CD4-positive, alpha-beta T cell treated with Interleukin-12 subunit alpha and Interleukin-12 subunit beta, for 1 hour (primary cell): ENCODE results near the gene C1QL2.
A peak's percentile ranks its signal among the peaks of the same experiment; 100 is the strongest.

Experiments
- DNase-seq: peaks from one replicate; pipeline ENCODE4 v3.0.0-alpha.2; 2020

The C1QL2 gene

DNA sequence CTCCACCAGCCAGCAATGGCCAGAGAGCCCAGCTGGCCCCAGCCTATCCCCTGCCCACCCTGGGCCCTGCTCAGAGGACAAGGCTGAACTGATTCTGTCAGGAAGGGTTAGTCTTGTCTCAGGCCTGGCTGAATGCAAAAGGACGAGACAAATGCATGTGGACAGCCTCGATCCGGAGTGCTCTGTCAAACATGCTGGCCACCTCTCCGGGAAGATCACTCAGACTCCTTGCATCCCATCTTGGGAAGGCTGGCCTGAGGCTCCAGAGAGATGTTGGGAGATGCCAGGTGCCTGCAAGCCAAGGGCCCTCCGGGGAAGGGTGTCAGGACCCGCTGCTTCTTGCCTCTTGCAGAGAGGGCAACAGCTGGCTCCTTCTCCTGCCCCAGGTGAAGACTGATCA is 20.2 kb upstream of the C1QL2 start:
- DNase-seq: no peak

DNA sequence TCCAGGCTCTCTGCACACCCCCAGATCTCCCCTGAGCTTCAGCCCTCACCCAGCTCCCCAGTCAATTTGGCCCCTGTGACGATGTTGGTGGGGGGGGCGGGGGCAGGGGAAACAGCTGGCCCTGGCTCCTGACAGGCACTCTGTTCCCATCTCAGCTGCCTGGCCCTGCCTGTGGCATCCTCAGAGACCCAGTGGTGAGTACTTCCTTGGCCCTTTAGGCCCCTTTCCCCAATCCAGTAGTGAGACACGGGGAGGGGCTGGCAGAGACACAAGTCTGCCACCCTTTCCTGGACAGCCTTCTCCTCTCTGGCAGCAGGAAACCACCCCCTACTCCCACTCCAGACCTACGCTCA is 19.3 kb upstream of the C1QL2 start:
- DNase-seq: no peak

DNA sequence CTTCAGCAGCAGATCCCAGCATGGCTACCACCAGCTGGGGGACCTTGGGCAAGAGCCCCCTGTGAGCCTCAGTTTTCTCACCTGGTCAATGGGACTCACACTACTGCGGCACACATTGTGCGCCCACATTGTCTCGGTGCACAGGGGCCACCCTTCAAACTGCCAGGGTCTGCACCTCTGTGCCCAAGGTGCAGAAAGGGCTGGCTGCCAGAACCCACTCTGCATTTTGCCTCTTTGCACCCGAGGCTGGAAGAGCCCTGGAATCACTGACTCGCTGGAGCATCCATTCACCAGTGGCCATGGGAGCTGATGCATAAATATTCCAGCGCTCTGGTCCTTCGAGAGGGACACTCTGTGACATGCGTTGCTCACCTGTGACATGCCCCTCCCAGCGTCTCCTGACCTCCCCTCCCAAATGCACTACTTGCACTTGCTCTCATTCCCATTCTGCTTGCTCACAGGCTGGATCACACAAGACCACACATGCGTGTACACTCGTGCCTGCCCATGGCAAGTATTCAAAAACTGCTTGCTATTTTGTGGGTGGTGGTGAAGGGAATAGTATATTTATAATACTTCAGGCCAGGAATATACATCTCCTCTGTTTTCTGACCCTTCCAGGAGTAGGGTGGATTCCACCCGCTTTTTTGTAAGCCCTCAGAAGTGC is 18.8 kb upstream of the C1QL2 start:
- DNase-seq: no peak

DNA sequence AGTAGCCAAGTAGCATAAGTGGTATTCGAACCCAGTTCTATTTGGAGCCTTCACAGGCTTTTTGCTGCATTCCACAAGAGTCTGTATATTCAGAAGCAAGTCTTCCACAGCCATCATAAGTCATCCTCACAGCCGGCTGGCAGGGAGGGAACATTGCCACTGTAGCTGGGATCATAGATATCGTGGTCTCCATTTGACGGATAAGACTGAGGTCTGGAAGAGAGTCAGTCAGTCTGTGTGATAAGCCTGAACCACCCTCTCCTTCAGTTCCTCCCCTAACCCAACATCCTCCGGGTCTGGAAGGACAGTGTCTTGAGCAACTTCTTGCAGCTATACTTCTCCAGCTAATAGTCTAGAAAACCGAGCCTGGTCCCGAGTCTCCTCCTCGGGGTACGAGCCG is 17.0 kb upstream of the C1QL2 start:
- no peak for DNase-seq

DNA sequence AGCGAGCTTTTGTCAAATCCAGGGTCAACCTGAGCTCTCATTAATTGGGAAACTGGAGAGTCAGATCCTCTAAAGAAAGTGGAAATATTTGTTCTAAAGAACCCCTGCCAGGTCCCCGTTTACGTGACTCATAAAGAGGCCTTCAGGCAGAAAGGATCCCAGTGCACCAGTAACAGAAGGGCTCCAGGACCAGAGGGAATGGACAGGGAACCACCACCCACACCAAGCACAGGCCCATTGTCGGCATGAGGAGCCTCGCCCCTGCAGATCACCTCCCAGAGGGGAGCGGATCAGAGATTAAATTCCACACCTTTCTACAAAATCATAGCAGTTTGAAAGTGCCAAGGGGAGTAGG is 16.4 kb upstream of the C1QL2 start:
- DNase-seq: no peak

DNA sequence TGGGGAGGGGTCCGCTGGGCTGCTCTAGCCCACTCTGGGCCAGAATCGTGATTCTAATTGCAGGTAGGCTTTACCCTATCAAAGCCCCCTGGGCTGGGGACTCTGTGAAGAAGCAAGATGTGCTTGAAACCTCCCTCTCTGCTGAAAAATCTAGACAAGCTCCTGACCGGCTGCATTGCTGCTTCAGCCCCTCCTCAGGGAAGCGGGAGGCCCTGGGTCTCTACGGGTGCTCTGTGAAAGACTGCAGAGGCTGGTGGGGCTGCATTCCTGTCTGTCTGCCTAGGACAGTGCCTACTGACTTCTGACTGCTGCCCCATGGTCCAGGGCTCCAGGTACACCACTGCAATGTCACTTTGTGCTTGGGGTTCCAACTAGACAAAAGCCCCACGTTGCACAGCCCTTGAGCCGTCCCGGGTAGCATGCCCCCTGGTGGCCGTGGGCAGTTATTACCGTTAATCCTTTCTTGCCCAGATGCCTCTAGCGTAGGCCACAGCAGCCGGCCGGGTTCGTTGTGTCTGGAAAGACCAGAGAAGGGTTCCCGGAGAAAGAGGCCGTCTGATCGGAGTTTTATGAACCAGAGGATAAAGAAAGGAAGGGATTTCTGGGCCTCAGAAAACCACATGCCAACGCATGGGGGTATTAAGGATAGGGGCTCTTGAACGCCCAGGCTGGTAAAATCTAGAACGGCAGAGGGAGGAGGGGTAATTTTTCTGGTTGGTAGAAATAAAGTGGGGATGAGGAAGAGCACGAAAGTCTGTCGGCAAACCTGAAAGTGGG is 15.9 kb upstream of the C1QL2 start:
- peak; percentile 39 for DNase-seq

DNA sequence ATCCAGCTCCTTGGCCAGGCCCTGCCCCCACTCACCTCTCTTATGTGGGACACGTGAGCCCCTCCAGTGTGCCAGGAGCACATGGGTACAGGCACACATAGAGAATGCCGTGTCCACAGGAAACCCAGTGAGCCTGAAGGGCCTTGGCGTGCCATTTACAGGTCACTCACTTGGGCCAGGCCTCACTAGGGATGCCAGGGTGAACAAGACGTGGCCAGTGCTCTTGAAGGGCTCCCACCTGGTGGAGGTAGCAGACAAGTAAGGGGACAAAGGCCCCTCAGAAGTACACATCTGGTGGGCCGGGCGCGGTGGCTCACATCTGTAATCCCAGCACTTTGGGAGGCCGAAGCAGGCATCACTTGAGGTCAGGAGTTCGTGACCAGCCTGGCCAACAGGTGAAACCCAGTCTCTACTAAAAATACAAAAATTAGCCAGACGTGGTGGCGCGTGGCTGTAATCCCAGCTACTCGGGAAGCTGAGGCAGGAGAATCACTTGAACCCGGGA is 15.1 kb upstream of the C1QL2 start:
- DNase-seq: no peak

DNA sequence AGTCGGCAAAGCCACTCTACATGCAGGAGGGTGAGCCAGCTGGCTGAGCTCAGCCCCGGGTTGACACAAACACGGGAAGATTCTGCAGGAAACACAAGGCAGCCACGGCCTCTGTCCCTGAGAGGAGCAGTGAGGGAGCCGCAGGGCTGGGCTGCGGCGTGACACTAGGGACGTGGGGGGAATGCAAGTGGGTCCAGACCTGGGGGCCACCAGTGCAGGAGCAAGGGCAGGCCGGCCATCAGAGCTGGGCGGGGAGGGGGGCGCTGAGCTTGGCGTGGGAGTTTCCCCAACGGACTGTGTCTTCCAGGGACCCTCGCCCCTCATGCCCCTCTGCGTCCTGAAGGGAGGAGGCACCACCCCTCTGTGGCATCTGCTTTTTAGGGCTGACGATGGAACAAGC is 12.0 kb upstream of the C1QL2 start:
- no peak for DNase-seq

DNA sequence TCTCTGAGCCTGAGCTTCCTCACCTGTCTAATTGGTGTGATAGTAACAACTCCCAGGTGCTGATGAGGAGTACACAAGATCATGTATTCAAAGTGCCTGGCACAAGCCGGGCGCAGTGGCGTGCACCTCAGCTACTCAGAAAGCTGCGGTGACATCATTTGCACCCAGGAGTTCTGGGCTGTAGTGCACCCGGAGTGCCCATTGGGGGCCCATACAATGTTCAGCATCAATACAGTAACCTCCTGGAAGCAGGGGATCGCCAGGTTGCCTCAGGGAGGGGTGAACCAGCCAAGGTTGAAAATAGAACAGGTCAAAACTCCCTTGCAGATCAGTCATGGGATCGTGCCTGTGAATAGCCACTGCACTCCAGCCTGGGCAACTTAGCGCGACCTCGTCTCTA is 11.2 kb upstream of the C1QL2 start:
- no peak for DNase-seq

DNA sequence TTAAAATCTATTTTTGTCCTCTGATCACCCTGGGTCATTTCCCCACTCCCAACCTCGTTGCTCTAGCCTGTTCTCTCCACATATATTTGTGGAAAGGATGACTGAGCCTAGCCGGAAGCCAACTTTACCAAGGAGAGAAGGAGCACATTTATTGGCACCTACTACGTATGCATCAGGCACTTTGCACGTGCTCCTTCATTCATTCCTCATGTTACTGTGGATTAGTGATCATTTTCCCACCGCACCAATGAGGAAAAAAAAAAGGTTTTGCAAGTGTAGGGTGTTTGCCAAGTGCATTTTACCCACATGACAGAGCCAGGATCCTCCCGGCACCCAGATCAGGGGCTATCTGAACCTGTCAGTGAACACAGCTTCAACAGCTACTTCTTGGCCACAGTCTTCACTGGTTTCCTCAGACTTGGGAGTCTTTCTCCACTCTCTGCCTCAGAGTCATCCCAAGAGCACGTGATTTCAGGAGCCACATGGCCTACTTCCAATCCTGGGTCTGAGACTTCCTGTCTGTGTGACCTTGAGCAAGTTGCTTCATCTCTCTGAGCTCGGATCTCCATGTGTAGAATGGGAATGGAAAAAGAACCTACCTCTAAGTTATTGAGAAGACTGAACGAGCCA is 1.9 kb upstream of the C1QL2 start:
- DNase-seq: no peak

DNA sequence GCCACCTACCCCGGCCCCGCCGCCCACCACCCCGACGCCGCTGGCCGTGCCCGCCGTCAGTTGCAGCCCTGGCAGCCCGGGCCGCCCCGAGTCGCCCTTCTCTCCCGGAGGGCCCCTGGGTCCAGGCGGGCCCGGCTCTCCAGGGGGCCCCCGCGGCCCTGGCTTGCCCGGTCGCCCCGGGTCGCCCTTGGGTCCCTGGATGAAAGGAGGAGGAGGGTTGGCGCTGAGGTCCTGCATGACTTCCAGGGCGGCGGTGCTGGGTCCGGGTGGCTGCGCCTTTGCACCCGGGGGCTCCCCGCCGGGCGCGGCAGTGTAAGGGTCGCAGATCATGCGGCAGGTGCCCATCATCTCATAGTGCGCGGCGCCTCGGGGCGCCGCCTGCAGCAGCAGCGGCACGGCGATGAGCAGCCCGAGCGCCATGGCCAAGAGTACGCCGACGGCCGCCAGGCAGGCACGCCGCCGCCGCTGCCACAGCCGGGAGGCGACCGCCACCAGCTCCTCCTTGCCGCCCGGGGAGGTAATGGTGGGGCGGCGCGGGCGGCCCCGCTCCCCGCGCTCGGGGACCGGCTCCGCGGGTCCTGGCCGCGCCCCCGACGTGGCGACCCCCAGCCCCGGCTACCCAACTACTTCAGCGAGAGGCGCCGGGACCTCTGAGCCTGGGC is 570 bp downstream of the C1QL2 start:
- no peak for DNase-seq

DNA sequence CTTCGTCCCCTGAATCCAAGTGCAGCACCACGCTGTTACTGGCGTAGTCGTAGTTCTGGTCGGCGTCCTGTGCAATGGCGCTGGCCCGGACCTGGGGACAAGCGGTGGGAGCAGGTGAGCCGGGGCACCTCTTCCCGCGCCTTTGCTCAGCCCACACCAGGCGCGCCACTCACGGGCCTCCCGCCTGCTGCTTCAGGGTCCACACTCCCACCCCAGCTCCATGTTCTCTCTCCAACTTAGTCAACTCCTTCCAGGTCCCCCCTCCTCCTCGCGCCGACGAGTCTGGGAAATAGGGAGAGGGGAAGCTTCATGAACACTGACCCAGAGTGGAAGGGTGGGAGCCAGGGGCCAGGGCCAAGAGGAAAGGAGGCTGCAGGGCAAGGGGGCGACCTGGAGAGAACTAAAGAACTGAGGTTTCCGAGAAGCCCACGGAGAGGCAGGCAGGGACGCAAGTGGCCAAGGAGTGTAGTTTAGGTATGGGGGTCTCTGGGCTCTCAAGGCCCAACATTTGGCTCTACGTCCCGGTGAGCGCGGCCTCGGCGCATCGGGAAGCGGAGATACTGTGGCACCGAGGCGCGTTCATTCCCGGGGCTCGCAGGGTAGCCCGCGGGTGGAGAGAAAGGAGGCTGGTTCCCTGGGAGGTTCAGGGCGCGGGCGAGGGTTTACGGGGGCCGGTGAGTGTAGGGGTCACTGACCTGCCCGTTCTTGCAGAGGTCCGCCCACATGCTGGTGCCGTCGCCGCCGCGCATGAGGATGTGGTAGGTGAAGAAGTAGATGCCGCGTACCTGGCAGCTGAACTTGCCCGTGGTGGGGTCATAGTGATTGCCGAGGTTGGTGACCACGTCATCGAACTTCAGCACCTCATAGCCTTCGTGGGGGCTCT is 1.4 kb downstream of the C1QL2 start:
- no peak for DNase-seq

DNA sequence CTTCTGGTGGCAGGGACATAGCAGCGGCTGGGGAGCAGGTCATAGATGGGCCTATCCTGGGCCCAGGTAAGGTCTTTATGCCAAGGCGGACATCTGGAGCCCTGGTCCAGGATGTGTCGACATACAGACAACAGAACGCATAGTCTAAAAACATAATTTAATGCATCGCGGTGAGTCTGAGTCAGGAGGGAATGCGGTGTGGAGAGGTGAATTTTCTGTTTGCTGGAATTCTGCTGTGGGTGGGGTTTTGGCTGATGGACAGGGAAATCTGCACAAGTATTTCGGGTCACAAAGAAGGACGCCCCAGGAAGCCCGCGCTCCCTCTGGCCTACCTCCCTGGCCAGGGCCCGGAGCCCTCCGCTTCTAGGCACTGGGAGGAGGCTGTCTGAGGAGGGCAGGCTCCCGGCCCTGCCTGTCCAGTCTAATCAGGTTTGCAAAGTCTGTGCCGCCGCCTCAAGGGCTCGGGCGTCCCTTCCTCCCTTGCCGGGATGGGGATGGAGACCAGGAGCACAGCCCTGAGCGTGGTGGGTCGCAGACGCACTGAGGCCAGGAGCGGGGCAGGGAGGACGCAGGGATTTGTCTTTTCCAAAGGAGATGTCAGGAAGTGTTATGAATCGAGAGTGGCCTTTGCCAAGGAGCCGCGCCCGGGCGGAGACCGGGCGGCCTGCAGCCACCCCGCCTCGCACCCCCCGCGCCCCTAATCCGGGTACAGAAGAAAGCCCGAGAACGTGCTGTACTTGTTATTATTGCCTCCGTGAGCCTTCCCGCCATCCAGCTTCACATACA is 2.3 kb downstream of the C1QL2 start:
- no peak for DNase-seq

DNA sequence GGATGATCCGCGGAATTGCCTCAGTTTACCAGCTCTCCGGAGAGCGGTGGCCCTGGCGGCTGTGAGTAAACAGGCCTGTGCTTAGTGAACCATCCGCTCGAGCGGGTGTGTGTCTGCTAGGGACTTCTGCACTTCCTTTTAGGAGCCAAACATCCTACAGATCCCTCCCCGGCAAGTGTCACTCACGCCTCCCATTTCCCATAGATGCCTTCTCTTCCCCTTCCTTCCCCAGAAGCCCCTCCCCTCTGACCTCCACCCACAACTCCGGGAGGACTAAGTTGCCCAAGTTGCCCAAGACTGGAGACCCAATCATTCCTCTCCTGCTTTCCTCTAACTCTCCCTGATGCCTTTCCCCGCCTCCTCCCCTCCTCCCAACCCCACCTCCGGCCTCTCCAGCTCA is 2.9 kb downstream of the C1QL2 start:
- DNase-seq: no peak

DNA sequence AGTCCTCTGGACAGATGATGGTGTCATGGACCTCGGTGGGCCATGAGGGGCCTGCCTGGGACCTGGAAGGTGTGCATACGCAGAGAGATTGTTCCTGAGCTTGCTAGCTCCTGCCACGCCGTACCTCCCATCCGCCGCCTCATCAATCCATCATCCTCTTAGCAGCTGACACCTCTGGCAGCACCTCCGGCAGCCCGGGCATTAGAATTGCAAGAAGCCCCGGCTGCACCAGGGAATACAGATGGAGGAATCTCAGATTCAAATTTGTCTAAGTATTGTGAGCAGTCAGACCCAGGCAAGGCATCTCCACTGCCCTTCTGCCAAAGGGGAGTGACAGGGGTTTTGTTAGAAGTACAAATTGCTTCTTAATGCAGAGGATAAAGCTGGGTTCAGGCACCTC is 4.5 kb downstream of the C1QL2 start:
- no peak for DNase-seq

DNA sequence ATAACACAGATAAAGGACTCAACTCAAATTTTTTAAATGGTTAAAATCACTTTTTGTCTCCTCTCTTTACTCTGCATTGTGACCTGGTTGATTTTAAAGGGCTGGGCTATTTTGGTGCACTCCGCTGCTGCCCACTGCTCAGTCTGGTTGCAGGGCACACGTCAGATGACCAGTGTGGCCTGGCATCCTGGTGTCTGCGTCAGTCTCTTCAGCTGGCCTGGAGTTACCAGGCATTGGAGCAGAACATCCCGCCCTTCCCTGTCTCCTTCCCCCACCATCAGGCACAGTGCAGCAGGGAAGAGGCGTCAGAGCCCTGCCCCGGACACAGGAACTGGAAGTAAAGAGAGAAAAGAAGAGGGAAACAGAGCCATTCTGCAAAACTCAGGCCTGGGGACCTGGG is 8.9 kb downstream of the C1QL2 start:
- no peak for DNase-seq

DNA sequence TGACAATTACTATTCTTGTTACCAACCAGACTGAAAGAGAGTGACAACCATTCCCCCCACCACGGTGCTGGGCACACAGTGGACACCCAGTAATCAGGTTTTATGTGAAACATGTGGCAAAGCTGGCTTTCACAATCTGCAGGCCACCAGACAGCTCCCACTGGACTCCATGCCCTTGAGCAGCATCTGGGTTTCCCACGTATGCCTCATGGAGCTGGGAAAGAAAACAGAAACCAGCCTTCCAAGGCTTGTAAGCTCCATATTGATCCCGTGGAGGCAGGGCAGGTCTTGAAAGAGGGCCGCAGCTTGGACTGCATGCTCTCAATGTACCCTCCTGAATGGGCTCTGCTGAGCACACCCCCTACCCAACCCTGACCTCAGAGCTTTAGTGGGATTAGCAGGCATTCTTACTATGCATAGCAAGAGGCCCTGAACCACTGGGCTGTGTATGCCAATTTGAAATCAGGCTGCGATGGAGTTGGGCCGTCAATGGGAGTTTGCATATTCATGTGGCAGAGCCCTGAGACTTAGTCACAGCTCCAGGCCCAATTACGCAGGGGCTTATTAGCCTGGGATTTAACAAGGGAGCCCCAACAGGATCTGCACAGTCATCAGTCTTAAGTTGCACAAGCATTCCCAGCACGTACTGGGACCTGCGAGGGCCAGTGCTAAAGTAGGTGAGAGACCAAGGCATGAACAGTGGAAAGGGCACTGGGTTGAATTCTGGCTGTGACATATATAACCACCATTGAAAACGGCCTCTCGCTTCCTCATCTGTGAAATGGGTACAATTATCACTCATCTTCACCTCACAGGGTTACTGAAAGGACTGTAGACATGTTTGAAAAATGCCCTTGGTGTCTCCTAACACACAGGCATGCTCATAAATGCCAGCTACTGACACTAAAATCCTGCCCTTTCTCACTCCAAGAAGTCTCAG is 10.5 kb downstream of the C1QL2 start:
- DNase-seq: no peak

DNA sequence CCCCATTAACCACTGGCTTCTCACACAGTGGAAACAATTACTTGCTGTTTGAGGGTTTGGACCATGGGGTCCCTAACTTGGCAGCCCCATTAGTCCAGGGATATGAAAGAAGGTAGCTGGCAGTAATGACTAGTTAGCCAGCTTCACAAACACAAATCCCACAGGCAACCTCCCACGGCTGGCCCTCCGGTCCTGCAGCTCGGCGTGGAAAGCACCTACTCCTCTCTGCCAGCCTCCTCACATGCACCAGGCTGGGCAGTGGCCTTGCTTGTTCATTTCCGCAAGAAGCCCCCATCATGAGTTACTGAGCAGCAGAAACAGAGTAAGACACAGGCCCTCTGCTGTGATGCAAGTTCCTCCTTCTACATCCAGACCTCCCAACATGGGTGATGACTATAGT is 13.7 kb downstream of the C1QL2 start:
- DNase-seq: no peak

DNA sequence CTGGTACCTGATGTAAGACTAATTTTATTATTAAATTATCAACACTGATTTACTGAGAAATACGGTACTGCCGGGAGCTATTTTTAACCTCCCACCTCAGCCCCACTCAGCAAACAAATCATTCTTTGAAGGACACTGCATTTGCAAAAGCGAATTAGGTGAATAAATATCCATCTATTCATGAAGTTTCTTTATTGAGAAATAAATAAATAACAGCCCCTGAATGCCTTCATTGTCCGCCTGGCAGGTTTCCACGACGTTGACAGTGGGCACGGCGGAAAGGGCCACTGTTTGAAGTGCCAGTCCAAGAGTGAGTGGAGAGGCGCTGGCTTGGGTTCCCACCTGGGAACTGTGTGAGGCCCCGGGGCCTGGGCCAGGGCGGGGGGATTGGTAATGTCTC is 15.7 kb downstream of the C1QL2 start:
- no peak for DNase-seq

DNA sequence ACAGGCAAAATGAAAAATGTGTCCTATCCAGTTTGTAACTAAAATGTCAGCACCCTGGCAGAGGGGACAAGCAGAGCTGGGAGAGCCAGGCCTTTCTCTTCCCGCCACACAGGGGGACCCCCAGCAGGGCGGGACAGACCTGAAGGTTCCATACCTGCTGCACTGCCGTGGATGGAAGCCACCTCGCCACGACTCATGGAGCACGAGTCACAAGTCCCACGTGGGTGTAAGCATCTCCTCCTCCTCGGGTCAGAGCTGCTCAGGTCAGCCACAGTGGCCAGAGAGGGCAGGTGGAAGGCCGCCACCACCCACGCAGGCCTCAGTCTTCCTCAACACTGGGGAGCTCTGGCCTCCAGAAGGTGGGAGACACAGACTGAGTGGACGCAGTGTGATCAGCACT is 21.0 kb downstream of the C1QL2 start:
- DNase-seq: no peak

DNA sequence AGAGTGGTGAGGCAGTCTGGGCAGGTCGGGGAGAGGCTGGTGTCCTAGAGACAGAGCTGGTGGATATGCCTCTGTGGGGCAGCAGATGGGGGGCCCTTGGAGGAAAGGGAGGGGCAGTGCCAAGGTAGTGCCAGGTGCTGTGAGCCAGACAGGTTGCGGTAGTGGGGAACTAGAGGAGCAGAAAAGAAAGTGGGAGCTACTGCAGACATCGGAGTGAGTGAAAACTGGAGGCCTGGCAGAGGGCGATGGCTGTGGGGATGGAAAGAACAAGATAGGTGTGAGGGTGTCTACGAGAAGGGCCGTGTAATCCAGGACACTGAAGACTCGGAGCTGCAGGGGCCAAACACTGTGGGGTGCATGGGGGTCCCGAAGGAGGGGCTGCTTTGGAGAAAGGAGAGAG is 21.7 kb downstream of the C1QL2 start:
- DNase-seq: no peak
